Measurements from ENCODE around the gene CACNA1B. TPM values are rescaled to one million over a fixed set of nuclear protein-coding genes. Genes with fewer than 3 reads are reported as not detected.

Gene CACNA1B
- total RNA-seq, 1 experiment from 2014 or later, result 0.03 TPM

GRCh38 chr9:137943655-137944054 lies 66.1 kb downstream of the CACNA1B start:
- Histone ChIP-seq H3K36me3 (no peaks in the 10 kb centered on the region), H3K4me1 (replicated peaks) (no peaks in the 10 kb centered on the region), H3K9me3 (replicated peaks) (peaks cover 3% of the 10 kb centered on the region; the same call in 1 of the 2 replicates), H3K27me3 (replicated peaks) (no peaks in the 10 kb centered on the region), H3K4me3 (no peak overlapping the region), H3K27ac (no peak overlapping the region)
- no peak for DNase-seq (ENCODE audit: low read depth in 1 of 2, low spot score in 2 of 2)

- no peak overlapping the region for H3K27ac ChIP-seq
- DNase-seq (ENCODE audit: low read depth in 1 of 2, low spot score in 2 of 2), result no peak
- no peaks in the 10 kb centered on the region for H3K36me3 ChIP-seq
- peaks cover 3% of the 10 kb centered on the region; the same call in 1 of the 2 replicates for H3K9me3 ChIP-seq (replicated peaks)
- H3K27me3 ChIP-seq (replicated peaks), result no peaks in the 10 kb centered on the region
- H3K4me3 ChIP-seq, result no peak overlapping the region
- H3K4me1 ChIP-seq (replicated peaks), result no peaks in the 10 kb centered on the region
Observed at GRCh38 chr9:137945581-137945980, 68.0 kb downstream of the CACNA1B start.

- no peak overlapping the region for H3K4me3 ChIP-seq
- no peaks in the 10 kb centered on the region for H3K36me3 ChIP-seq
- no peaks in the 10 kb centered on the region for H3K4me1 ChIP-seq (replicated peaks)
- no peak overlapping the region for H3K27ac ChIP-seq
- H3K27me3 ChIP-seq (replicated peaks), result no peaks in the 10 kb centered on the region
- no peak for DNase-seq (ENCODE audit: low read depth in 1 of 2, low spot score in 2 of 2)
- H3K9me3 ChIP-seq (replicated peaks), result peaks cover 3% of the 10 kb centered on the region; the same call in 1 of the 2 replicates
Observed at GRCh38 chr9:137946993-137947392, 69.4 kb downstream of the CACNA1B start.

- no peaks in the 10 kb centered on the region for H3K27me3 ChIP-seq (replicated peaks)
Observed at GRCh38 chr9:137948642-137949041, 71.1 kb downstream of the CACNA1B start.

GRCh38 chr9:137949260-137949659 lies 71.7 kb downstream of the CACNA1B start:
- H3K9me3 ChIP-seq (replicated peaks), result peaks cover 3% of the 10 kb centered on the region; the same call in 1 of the 2 replicates
- H3K36me3 ChIP-seq, result no peaks in the 10 kb centered on the region
- no peak for DNase-seq (ENCODE audit: low read depth in 1 of 2, low spot score in 2 of 2)
- H3K27ac ChIP-seq, result no peak overlapping the region
- H3K4me1 ChIP-seq (replicated peaks), result no peaks in the 10 kb centered on the region
- no peaks in the 10 kb centered on the region for H3K27me3 ChIP-seq (replicated peaks)
- H3K4me3 ChIP-seq, result no peak overlapping the region

More at GRCh38 chr9:137948642-137949041, 71.1 kb downstream of the CACNA1B start:
- H3K36me3 ChIP-seq, result no peaks in the 10 kb centered on the region
- no peak for DNase-seq (ENCODE audit: low read depth in 1 of 2, low spot score in 2 of 2)
- no peak overlapping the region for H3K4me3 ChIP-seq
- no peaks in the 10 kb centered on the region for H3K4me1 ChIP-seq (replicated peaks)
- no peak overlapping the region for H3K27ac ChIP-seq
- H3K9me3 ChIP-seq (replicated peaks), result peaks cover 3% of the 10 kb centered on the region; the same call in 1 of the 2 replicates

- Histone ChIP-seq H3K36me3 (no peaks in the 10 kb centered on the region), H3K9me3 (replicated peaks) (no peaks in the 10 kb centered on the region; the same call in 1 of the 2 replicates), H3K4me1 (replicated peaks) (no peaks in the 10 kb centered on the region), H3K27ac (no peak overlapping the region), H3K27me3 (replicated peaks) (no peaks in the 10 kb centered on the region), H3K4me3 (no peak overlapping the region)
- no peak for DNase-seq (ENCODE audit: low read depth in 1 of 2, low spot score in 2 of 2)
Observed at GRCh38 chr9:137951107-137951506, 73.5 kb downstream of the CACNA1B start.

GRCh38 chr9:137951597-137952490 lies 74.3 kb downstream of the CACNA1B start:
- Histone ChIP-seq H3K4me3 (no peak overlapping the region), H3K27me3 (replicated peaks) (no peaks in the 10 kb centered on the region), H3K9me3 (replicated peaks) (no peaks in the 10 kb centered on the region), H3K4me1 (replicated peaks) (no peaks in the 10 kb centered on the region), H3K27ac (no peak overlapping the region), H3K36me3 (no peaks in the 10 kb centered on the region)
- DNase-seq (ENCODE audit: low read depth in 1 of 2, low spot score in 2 of 2), result no peak

GRCh38 chr9:137952976-137953666 lies 75.5 kb downstream of the CACNA1B start:
- DNase-seq (ENCODE audit: low read depth in 1 of 2, low spot score in 2 of 2), result no peak
- no peaks in the 10 kb centered on the region for H3K9me3 ChIP-seq (replicated peaks)
- no peak overlapping the region for H3K27ac ChIP-seq
- no peaks in the 10 kb centered on the region for H3K27me3 ChIP-seq (replicated peaks)
- no peaks in the 10 kb centered on the region for H3K4me1 ChIP-seq (replicated peaks)
- no peaks in the 10 kb centered on the region for H3K36me3 ChIP-seq
- H3K4me3 ChIP-seq, result no peak overlapping the region

- no peak for DNase-seq (ENCODE audit: low read depth in 1 of 2, low spot score in 2 of 2)
- Histone ChIP-seq H3K27ac (no peak overlapping the region), H3K27me3 (replicated peaks) (no peaks in the 10 kb centered on the region), H3K4me1 (replicated peaks) (no peaks in the 10 kb centered on the region), H3K9me3 (replicated peaks) (no peaks in the 10 kb centered on the region), H3K36me3 (no peaks in the 10 kb centered on the region), H3K4me3 (no peak overlapping the region)
Observed at GRCh38 chr9:137953683-137954438, 76.3 kb downstream of the CACNA1B start.

GRCh38 chr9:137955224-137955570 lies 77.6 kb downstream of the CACNA1B start:
- no peaks in the 10 kb centered on the region for H3K4me1 ChIP-seq (replicated peaks)
- no peak overlapping the region for H3K4me3 ChIP-seq
- no peaks in the 10 kb centered on the region for H3K27me3 ChIP-seq (replicated peaks)
- no peak overlapping the region for H3K27ac ChIP-seq
- no peaks in the 10 kb centered on the region for H3K9me3 ChIP-seq (replicated peaks)
- no peak for DNase-seq (ENCODE audit: low read depth in 1 of 2, low spot score in 2 of 2)
- no peaks in the 10 kb centered on the region for H3K36me3 ChIP-seq

GRCh38 chr9:137955586-137955985 lies 78.0 kb downstream of the CACNA1B start:
- Histone ChIP-seq H3K27me3 (replicated peaks) (no peaks in the 10 kb centered on the region), H3K4me3 (no peak overlapping the region), H3K27ac (no peak overlapping the region), H3K36me3 (no peaks in the 10 kb centered on the region), H3K4me1 (replicated peaks) (no peaks in the 10 kb centered on the region), H3K9me3 (replicated peaks) (no peaks in the 10 kb centered on the region)
- DNase-seq (ENCODE audit: low read depth in 1 of 2, low spot score in 2 of 2), result no peak

GRCh38 chr9:137956039-137956438 lies 78.5 kb downstream of the CACNA1B start:
- Histone ChIP-seq H3K36me3 (no peaks in the 10 kb centered on the region), H3K27ac (no peak overlapping the region), H3K4me1 (replicated peaks) (no peaks in the 10 kb centered on the region), H3K27me3 (replicated peaks) (no peaks in the 10 kb centered on the region), H3K9me3 (replicated peaks) (no peaks in the 10 kb centered on the region), H3K4me3 (no peak overlapping the region)
- DNase-seq (ENCODE audit: low read depth in 1 of 2, low spot score in 2 of 2), result no peak

GRCh38 chr9:137956688-137957385 lies 79.3 kb downstream of the CACNA1B start:
- Histone ChIP-seq H3K27ac (no peak overlapping the region), H3K9me3 (replicated peaks) (no peaks in the 10 kb centered on the region), H3K36me3 (no peaks in the 10 kb centered on the region), H3K4me1 (replicated peaks) (no peaks in the 10 kb centered on the region), H3K27me3 (replicated peaks) (no peaks in the 10 kb centered on the region), H3K4me3 (no peak overlapping the region)
- no peak for DNase-seq (ENCODE audit: low read depth in 1 of 2, low spot score in 2 of 2)

Data from SJSA1 (cell line).